BLaER1 (cell line): ENCODE results near the gene RBBP5.

Experiments used
- H3K27ac ChIP-seq: shearing (Covaris generic); formaldehyde crosslinking; 2 replicates; pipeline ENCODE4 v1.8.1; 2022
- H3K27me3 ChIP-seq: shearing (Covaris generic); formaldehyde crosslinking; 2 replicates; pipeline ENCODE4 v1.8.1; 2022
- H3K36me3 ChIP-seq: shearing (Covaris generic); formaldehyde crosslinking; 2 replicates; pipeline ENCODE4 v1.8.1; 2022
- H3K4me1 ChIP-seq: shearing (Covaris generic); formaldehyde crosslinking; 2 replicates; pipeline ENCODE4 v1.8.1; 2022
- H3K4me2 ChIP-seq: shearing (Covaris generic); formaldehyde crosslinking; 2 replicates; pipeline ENCODE4 v1.8.1; 2022
- H3K4me3 ChIP-seq: shearing (Covaris generic); formaldehyde crosslinking; 2 replicates; pipeline ENCODE4 v1.8.1; 2022
- H3K9ac ChIP-seq: shearing (Covaris generic); formaldehyde crosslinking; 2 replicates; pipeline ENCODE4 v1.8.1; 2022
- H3K9me3 ChIP-seq: shearing (Covaris generic); formaldehyde crosslinking; 2 replicates; pipeline ENCODE4 v1.8.1; 2022
- H4K20me1 ChIP-seq: shearing (Covaris generic); formaldehyde crosslinking; 2 replicates; pipeline ENCODE4 v1.8.1; 2022
- Cebpa-rat ChIP-seq: shearing (Covaris generic); IDR thresholded peaks from 2 replicates; pipeline ENCODE4 v1.8.1; 2022

Gene RBBP5

GRCh38 chr1:205152505-205152904, 30.7 kb upstream of the RBBP5 start:
- Histone ChIP-seq H4K20me1 (no peaks in the 10 kb centered on the region), H3K4me3 (no peak overlapping the region), H3K9ac (no peak overlapping the region), H3K36me3 (peaks cover 56% of the 10 kb centered on the region), H3K9me3 (peaks cover 34% of the 10 kb centered on the region), H3K27ac (no peak overlapping the region), H3K4me1 (no peaks in the 10 kb centered on the region), H3K27me3 (no peaks in the 10 kb centered on the region), H3K4me2 (no peak overlapping the region)
- TF ChIP-seq Cebpa-rat = no peak

DNA sequence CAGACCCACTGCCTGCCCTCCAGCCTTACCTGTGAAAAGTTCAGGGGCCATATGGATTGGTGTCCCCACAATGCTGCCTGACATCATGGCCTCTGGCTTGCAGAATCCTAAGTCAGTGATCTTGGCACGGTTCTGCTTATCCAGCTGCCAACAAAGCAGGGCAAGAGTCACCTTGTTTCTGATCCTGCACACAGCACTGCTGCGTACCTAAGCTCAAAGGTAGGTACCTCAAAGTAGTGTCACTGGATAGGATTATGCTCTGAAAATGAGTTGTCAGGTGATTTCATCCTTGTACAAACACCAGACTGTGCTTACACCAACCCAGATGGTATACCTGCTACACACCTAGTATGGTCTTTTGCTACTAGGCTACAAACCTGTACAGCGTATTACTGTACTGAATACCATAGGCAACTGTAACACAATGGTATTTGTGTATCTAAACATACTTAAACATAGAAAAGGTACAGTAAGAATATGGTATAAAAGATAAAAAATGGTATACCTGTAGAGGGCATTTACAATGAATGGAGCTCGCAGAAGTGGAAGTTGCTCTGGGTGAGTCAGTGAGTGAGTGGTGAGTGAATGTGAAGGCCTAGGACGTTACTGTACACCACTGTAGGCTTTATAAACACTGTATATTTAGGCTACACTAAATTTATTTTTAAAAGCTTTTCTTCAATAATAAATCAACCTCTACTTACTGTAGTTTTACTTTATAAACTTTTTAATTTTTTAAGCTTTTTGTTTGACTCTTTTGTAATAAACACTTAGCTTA, 29.1 kb upstream of the RBBP5 start:
- Histone ChIP-seq H3K27me3 (no peaks in the 10 kb centered on the region), H3K9me3 (peaks cover 17% of the 10 kb centered on the region), H3K4me3 (no peak overlapping the region), H3K4me2 (no peak overlapping the region), H3K36me3 (peaks cover 48% of the 10 kb centered on the region), H4K20me1 (no peaks in the 10 kb centered on the region), H3K9ac (no peak overlapping the region), H3K4me1 (no peaks in the 10 kb centered on the region), H3K27ac (no peak overlapping the region)
- no peak for TF ChIP-seq Cebpa-rat

- no peak for TF ChIP-seq Cebpa-rat
- Histone ChIP-seq H3K9ac (no peak overlapping the region), H3K27ac (no peak overlapping the region), H3K36me3 (peaks cover 20% of the 10 kb centered on the region), H3K4me3 (no peak overlapping the region), H3K4me2 (no peak overlapping the region), H3K27me3 (no peaks in the 10 kb centered on the region), H3K4me1 (no peaks in the 10 kb centered on the region), H3K9me3 (no peaks in the 10 kb centered on the region), H4K20me1 (no peaks in the 10 kb centered on the region)
Measured at GRCh38 chr1:205147191-205147835, 25.5 kb upstream of the RBBP5 start.

DNA sequence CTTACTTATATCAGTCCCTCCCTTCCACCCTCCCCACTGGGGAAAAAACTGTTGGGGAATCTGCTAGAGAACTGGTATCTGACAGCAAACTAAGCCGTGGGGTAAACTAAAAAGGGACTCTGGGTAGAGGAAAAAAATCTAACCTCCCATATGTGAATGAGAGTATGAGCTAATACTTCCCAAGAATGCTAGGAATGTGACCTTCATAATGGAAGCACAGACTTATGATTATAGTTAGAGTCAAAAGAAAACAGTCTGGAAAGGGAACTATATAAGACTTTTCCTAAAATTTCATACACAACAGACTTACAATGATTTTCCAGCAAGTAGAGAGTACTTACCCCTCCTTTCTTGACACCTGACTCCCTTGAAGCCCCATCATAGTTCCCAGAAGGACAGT, 23.0 kb upstream of the RBBP5 start:
- Histone ChIP-seq H3K4me1 (no peaks in the 10 kb centered on the region), H3K4me3 (no peak overlapping the region), H3K4me2 (no peak overlapping the region), H3K36me3 (peaks cover 15% of the 10 kb centered on the region), H4K20me1 (no peaks in the 10 kb centered on the region), H3K9me3 (no peaks in the 10 kb centered on the region), H3K27me3 (no peaks in the 10 kb centered on the region), H3K9ac (no peak overlapping the region), H3K27ac (no peak overlapping the region)
- TF ChIP-seq Cebpa-rat = no peak

DNA sequence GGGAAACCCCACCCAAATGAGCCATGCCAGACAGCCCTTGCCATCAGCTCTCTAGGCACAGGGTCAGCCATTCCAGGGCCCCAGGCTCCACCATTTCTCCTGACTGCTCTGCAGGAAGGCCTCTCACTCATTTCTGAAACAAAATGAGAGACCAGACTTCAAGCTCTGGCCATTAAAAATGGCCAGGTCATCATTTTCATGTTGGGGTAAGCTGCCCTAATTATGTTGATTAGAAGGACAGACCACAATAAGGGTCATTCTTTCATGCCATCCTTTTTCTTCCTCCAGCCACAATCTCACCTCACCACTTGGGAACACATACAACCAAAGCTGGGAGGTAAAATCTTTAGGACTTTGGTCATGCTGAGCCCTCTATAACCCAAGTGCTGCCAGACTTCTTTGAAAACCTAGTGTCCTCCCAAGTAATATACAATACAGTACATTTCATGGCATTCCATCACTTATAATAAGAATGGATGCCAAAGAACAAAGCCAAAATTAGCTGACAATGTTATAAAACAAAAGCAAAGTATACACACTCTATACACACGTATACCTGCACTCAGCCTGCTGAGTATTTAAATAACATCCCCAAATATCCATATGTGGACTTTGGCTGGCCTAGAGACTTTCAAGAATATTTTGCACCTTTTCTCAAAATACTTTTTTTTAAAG, 22.4 kb upstream of the RBBP5 start:
- Histone ChIP-seq H3K36me3 (peaks cover 15% of the 10 kb centered on the region), H3K27me3 (no peaks in the 10 kb centered on the region), H3K4me3 (no peak overlapping the region), H4K20me1 (no peaks in the 10 kb centered on the region), H3K9me3 (no peaks in the 10 kb centered on the region), H3K4me2 (no peak overlapping the region), H3K27ac (no peak overlapping the region), H3K4me1 (no peaks in the 10 kb centered on the region), H3K9ac (no peak overlapping the region)
- TF ChIP-seq Cebpa-rat = no peak

GRCh38 chr1:205142102-205142469, 20.3 kb upstream of the RBBP5 start:
- H3K9me3 ChIP-seq = no peaks in the 10 kb centered on the region
- H3K27ac ChIP-seq = no peak overlapping the region
- no peak for TF ChIP-seq Cebpa-rat
- H3K4me1 ChIP-seq = no peaks in the 10 kb centered on the region
- peaks cover 5% of the 10 kb centered on the region for H3K36me3 ChIP-seq
- H3K27me3 ChIP-seq = no peaks in the 10 kb centered on the region
- no peak overlapping the region for H3K4me2 ChIP-seq
- H3K9ac ChIP-seq = no peak overlapping the region
- H3K4me3 ChIP-seq = no peak overlapping the region
- H4K20me1 ChIP-seq = no peaks in the 10 kb centered on the region

DNA sequence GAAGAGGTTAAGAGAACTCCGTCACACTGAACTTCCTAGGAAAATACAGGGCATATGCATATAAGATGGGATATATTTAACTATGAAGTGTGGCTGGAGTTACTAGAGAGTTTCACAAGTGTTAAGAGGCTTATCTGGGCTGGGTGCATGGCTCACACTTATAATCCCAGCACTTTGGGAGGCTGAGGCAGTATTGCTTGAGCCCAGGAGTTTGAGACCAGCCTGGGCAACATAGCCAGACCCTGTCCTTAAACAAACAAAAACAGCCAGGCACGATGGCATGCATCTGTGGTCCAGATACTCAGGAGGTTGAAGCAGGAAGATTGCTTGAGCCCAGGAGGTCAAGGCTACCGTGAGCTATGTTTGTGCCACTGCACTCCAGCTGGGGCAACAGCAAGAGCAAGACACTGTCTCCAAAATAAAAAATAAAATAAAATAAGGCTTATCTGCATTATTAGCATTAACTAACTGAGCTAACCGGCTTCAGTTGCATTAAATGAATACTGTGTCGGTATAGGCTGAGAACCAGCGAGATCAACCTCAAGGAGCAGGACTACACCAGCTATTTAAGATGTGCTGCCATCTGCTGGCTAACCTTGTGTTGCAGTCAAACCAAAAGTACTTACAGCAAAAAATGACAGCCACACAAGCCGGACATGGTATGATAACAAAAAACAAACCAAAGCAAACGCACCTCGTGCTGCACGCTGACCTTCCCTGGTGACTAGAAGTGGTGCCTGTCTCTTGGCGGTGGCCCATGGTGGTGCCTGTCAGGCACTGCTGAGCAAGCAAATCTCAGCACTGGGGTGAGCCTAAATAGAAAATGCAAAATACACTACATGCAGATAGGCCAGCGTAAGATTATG, 19.7 kb upstream of the RBBP5 start:
- H3K4me2 ChIP-seq = no peak overlapping the region
- H3K9ac ChIP-seq = no peak overlapping the region
- no peaks in the 10 kb centered on the region for H4K20me1 ChIP-seq
- no peak overlapping the region for H3K27ac ChIP-seq
- no peaks in the 10 kb centered on the region for H3K4me1 ChIP-seq
- no peak for TF ChIP-seq Cebpa-rat
- no peaks in the 10 kb centered on the region for H3K9me3 ChIP-seq
- no peaks in the 10 kb centered on the region for H3K27me3 ChIP-seq
- no peaks in the 10 kb centered on the region for H3K36me3 ChIP-seq
- no peak overlapping the region for H3K4me3 ChIP-seq

DNA sequence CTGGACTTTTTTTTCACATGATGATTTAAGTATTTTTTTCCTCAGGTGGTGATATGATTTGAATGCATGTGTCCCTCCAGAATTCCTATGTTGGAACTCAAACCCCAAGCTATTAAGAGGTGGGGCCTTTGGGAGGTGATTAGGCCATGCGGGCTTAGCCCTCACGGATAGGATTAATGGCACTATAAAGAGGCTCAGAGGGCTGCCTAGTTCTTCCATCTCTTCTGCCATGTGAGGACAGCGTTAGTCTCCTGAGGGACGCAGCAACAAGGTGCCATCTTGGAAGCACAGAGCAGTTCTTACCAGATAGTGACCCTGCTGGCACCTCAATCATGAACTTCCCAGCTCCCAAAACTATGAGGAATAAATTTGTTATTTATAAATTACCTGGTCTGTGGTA, 18.3 kb upstream of the RBBP5 start:
- Histone ChIP-seq H3K9me3 (no peaks in the 10 kb centered on the region), H3K9ac (no peak overlapping the region), H3K4me2 (no peak overlapping the region), H4K20me1 (no peaks in the 10 kb centered on the region), H3K36me3 (no peaks in the 10 kb centered on the region), H3K4me3 (no peak overlapping the region), H3K27me3 (no peaks in the 10 kb centered on the region), H3K4me1 (no peaks in the 10 kb centered on the region), H3K27ac (no peak overlapping the region)
- TF ChIP-seq Cebpa-rat = no peak

DNA sequence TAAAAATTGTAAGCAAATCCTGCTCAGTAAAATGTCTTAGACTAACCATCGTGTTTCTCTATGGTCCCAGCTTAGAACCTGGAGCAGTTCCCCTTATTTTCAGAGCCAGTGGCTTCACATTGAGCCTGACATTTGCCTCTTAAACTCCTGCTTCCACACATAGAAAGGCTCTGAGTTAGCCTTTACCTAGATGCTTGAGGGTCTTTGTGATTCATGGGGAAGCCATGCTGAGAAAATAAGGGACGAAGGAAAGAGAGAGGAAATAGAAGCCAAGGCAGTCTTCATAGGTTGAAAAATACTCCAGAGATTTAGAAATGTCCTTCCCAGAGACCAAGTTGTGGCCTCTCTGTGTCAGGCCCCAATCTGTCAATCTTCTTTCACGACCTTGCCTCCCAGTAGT, 16.1 kb upstream of the RBBP5 start:
- H3K4me2 ChIP-seq = no peak overlapping the region
- no peaks in the 10 kb centered on the region for H3K9me3 ChIP-seq
- no peaks in the 10 kb centered on the region for H3K36me3 ChIP-seq
- H3K4me3 ChIP-seq = no peak overlapping the region
- no peak for TF ChIP-seq Cebpa-rat
- no peaks in the 10 kb centered on the region for H3K27me3 ChIP-seq
- no peaks in the 10 kb centered on the region for H4K20me1 ChIP-seq
- H3K9ac ChIP-seq = no peak overlapping the region
- no peak overlapping the region for H3K27ac ChIP-seq
- H3K4me1 ChIP-seq = no peaks in the 10 kb centered on the region
